ENCODE results near the gene SSBP3. TPM values are rescaled to one million over a fixed set of nuclear protein-coding genes. Genes with fewer than 3 reads are reported as not detected.

The SSBP3 gene
- total RNA-seq, 3 donors from 2014 or later (not counting 1 experiment from before 2014, with no cell fraction given): 162 to 224 (median 164) TPM

- intact Hi-C loops (cut with micrococcal nuclease): no loop called here
- no peaks in the 10 kb centered on the region for H3K27me3 ChIP-seq (ENCODE audit: control insufficient read depth, insufficient read depth, low read length)
- H3K9me3 ChIP-seq (ENCODE audit: control insufficient read depth, insufficient read depth, low read length): no peaks in the 10 kb centered on the region
- TF ChIP-seq CTCF (IDR thresholded peaks at IDR 0.05): no peak
- no peak overlapping the region for H3K27ac ChIP-seq (ENCODE audit: low read length)
- Mint-ChIP-seq H3K36me3 (no peaks in the 10 kb centered on the region), H3K9me3 (no peaks in the 10 kb centered on the region), H3K4me1 (peaks cover 31 to 40% of the 10 kb centered on the region in 2 donors), H3K27me3 (ENCODE audit: low read depth in 2 of 2) (no peaks in the 10 kb centered on the region), H3K4me3 (peak overlapping the region; percentile 31), H3K27ac (peak overlapping the region; percentile 82)
- WGBS (ENCODE audit: insufficient coverage): 71% methylated on average over 5 of the region's 5 CpGs
- no peak for ATAC-seq
- H3K4me3 ChIP-seq (ENCODE audit: low read length): no peak overlapping the region
- DNase-seq: no peak
- peaks cover 15% of the 10 kb centered on the region for H3K36me3 ChIP-seq (ENCODE audit: control insufficient read depth, insufficient read depth, low read length)
- peaks cover 3% of the 10 kb centered on the region for H3K4me1 ChIP-seq (ENCODE audit: control insufficient read depth, insufficient read depth, low read length)
Observed at GRCh38 chr1:54253480-54253879, 152.7 kb downstream of the SSBP3 start.

- ATAC-seq (peak in 1 of 3 donors; percentile 28), DNase-seq (no peak)
- Histone ChIP-seq H3K9me3 (ENCODE audit: control insufficient read depth, insufficient read depth, low read length) (no peaks in the 10 kb centered on the region), H3K27ac (ENCODE audit: low read length) (no peak overlapping the region), H3K36me3 (ENCODE audit: control insufficient read depth, insufficient read depth, low read length) (peaks cover 23% of the 10 kb centered on the region), H3K4me1 (ENCODE audit: control insufficient read depth, insufficient read depth, low read length) (peaks cover 3% of the 10 kb centered on the region), H3K4me3 (ENCODE audit: low read length) (no peak overlapping the region), H3K27me3 (ENCODE audit: control insufficient read depth, insufficient read depth, low read length) (no peaks in the 10 kb centered on the region)
- TF ChIP-seq CTCF (IDR thresholded peaks at IDR 0.05): no peak
- 75% methylated on average over 11 of the region's 11 CpGs for WGBS (ENCODE audit: insufficient coverage)
- intact Hi-C loops (cut with micrococcal nuclease): no loop called here
- peaks cover 31 to 36% of the 10 kb centered on the region in 2 donors for H3K4me1 Mint-ChIP-seq
- peak overlapping the region; percentile 82 for H3K27ac Mint-ChIP-seq
- H3K9me3 Mint-ChIP-seq: no peaks in the 10 kb centered on the region
- H3K4me3 Mint-ChIP-seq: peak overlapping the region; percentile 17
- H3K27me3 Mint-ChIP-seq (ENCODE audit: low read depth in 2 of 2): no peaks in the 10 kb centered on the region
- H3K36me3 Mint-ChIP-seq: no peaks in the 10 kb centered on the region
Observed at GRCh38 chr1:54252371-54252936, 153.7 kb downstream of the SSBP3 start.

GRCh38 chr1:54250670-54251069 lies 155.5 kb downstream of the SSBP3 start:
- TF ChIP-seq CTCF (IDR thresholded peaks at IDR 0.05): no peak
- H3K4me3 Mint-ChIP-seq: no peak overlapping the region
- H3K9me3 Mint-ChIP-seq: no peaks in the 10 kb centered on the region
- no peaks in the 10 kb centered on the region for H3K27me3 ChIP-seq (ENCODE audit: control insufficient read depth, insufficient read depth, low read length)
- no peak overlapping the region for H3K4me3 ChIP-seq (ENCODE audit: low read length)
- H3K36me3 Mint-ChIP-seq: no peaks in the 10 kb centered on the region
- no peaks in the 10 kb centered on the region for H3K9me3 ChIP-seq (ENCODE audit: control insufficient read depth, insufficient read depth, low read length)
- H3K36me3 ChIP-seq (ENCODE audit: control insufficient read depth, insufficient read depth, low read length): peaks cover 34% of the 10 kb centered on the region
- H3K27me3 Mint-ChIP-seq (ENCODE audit: low read depth in 2 of 2): no peaks in the 10 kb centered on the region
- ATAC-seq (no peak), DNase-seq (no peak)
- H3K4me1 ChIP-seq (ENCODE audit: control insufficient read depth, insufficient read depth, low read length): peaks cover 3% of the 10 kb centered on the region
- H3K27ac ChIP-seq (ENCODE audit: low read length): no peak overlapping the region
- WGBS (ENCODE audit: insufficient coverage): 97% methylated on average over 12 of the region's 12 CpGs
- peak overlapping the region in 1 of 2 donors; percentile 45 for H3K27ac Mint-ChIP-seq
- H3K4me1 Mint-ChIP-seq: peaks cover 25 to 26% of the 10 kb centered on the region in 2 donors
- intact Hi-C loops (cut with micrococcal nuclease): no loop called here

All from natural killer cell (primary cell).